CD4-positive, alpha-beta T cell treated with Interleukin-21 for 1 hour (primary cell): ENCODE data around the gene MTAP.

Experiments used
- DNase-seq: peaks from one replicate; pipeline ENCODE4 v3.0.0-alpha.2; 2020

MTAP gene

DNA sequence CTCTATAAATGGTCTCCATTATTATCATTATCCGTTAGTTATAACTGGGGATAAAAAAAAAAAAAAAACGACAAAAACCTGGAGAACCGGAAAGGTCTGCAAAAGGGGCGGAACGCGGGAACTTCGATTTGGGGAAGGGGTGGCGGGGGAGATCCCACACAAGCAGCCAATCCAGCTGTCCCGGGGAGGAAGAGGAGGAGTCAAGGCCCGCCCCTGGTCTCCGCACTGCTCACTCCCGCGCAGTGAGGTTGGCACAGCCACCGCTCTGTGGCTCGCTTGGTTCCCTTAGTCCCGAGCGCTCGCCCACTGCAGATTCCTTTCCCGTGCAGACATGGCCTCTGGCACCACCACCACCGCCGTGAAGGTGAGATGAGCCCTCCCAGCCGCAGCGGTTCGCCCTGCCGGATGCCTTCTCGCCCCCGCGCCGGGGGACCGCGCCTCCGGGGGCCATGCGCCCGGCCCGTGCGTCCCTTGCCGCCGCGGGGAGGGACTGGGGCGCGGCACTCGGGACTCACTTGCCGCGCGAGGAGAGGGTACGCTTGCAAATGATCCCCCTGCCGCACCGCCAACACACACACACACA is at the start of gene MTAP:
Gene MTAP, plus strand, starts transcription at position 219 of the 583 bp plus-strand sequence. Its CDS starts 113 bp downstream, at position 332.
- peak; percentile 69 for DNase-seq

DNA sequence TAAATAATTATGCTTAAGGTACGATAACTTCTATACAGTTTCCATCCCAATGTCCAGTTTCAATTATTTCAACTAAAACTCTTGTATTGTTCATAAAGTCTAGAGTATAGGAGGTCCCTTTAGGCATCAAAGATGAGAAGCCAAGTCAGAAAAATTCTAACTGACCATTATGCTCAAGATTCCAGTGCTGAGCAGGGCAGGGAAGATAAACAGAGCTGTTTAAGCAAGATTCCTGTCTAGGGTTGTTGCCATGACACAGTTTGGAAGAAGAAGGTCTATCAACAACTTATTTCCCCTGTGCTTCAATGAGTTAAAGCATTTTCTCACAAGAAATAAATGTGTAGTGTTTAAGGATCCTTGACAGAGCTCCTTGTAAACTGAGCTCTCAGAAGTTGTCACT is 48.9 kb upstream of the MTAP start:
- no peak for DNase-seq

DNA sequence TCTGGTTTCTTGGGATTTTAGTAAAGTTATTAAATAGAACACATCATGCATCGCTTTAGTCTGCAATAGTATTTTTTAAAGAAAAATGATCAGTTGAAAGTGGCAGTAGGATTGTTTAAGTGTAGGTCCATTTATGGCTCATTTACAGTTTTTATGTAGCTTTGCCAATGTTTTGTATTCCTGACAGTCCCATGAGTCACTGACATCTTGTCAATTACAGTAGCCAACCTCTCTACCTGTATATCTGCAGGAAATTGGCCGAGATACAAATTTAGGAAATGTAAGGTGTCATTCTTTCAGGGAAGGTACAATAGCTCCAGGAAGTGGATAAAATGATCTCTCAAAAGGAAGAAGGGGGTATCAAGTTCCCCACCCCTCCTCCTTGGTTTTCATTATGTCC is 47.7 kb upstream of the MTAP start:
- no peak for DNase-seq

DNA sequence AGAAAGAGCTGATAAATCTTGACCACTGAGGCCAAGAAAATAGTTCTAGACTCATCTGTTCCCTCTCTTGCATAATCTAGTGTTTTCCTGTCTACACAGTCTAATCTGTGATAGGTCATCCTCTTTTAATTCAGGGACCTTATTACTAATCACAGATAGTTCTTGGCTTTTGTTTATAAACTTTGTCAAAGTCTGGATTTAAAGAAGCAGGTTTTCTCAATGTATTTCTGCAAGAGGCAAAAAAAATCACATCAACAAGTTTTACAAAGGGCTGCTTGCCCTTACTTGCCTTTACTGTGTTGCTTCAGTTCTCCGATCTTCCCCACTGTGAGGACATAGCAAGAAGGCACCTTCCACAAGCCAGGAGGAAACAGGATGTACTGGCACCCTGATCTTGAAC is 43.9 kb upstream of the MTAP start:
- DNase-seq, result no peak

DNA sequence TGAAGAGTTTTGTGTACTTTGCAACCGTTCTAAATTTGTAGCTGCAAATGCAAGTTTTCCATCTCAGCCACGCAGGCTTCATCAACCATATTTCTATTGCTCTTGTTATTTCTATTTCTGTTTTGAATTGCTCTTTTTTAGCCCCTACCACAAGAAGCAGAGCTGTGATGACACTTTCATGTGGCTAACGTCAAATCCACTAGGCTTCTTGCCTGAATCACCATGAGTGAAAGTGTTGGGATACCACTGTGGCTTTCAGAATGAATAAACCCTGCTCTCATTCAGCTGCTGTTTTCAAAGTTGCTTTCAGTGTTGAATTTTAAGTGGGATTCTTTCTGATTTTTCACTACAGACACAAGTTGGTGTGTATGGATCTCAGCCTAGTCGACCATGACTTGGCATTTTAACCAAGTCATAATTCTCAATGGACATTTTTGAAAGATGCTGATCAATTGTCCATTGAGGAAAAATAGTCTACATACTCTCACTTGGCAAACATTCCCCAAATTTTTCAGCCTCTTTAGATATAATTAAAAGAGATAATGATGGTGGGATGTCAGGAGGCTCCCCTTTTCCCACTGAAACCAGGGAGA is 41.0 kb upstream of the MTAP start:
- no peak for DNase-seq

DNA sequence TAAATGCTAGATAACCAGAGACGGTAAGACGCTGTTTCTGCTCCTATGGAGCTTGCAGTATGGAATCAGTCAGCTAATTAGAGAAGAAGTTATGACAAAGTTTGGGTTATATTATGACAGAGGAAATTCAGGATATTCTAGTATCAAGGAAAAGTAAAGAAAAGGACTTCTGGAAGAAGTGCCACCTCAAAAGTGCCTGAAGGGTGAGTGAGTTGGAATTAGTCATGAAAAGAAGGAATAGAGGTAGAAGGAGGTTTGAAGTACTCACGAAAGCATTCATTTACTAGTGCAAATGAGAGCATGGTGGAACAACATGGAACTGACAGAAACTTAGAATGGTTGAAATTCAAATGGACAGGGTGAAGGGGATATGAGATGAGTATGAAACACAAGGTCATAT is 40.4 kb upstream of the MTAP start:
- no peak for DNase-seq

DNA sequence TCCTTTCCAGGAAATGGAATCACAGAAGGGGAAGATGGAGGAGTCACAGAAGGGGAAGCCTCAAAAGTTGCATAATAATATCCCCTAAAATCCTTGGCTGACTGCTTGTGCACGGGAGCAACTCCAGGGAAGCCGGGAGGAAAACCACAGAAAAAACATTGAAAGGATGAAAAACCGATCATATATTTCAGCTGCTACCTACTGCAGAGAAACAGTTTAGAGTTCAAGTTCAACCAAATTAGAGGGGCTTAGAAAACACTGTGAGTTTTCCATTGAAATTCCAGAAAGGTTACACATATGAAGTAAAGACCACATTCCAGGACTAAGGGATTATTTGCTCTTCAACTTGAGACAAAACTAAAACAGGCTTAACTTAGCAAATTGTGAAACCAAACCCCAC is 37.6 kb upstream of the MTAP start:
- DNase-seq, result no peak

DNA sequence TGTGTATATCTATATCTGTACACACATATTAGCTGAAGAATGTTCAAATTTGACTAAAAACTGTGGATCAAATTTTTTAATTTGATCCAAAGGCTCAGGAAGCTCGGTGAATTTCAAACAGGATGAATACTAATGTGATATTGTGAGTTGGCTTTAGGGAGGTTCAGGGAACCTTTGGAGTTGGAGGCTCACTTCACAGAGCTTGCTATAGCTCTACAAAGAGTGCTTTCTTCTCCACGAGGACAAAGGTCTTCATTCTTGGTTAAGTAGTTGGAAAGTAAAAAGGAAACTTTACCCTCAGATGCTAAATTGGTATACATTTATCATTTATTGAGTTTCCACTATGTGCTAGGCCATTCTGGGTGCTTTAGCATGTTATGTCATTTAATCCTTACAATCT is 36.3 kb upstream of the MTAP start:
- no peak for DNase-seq

DNA sequence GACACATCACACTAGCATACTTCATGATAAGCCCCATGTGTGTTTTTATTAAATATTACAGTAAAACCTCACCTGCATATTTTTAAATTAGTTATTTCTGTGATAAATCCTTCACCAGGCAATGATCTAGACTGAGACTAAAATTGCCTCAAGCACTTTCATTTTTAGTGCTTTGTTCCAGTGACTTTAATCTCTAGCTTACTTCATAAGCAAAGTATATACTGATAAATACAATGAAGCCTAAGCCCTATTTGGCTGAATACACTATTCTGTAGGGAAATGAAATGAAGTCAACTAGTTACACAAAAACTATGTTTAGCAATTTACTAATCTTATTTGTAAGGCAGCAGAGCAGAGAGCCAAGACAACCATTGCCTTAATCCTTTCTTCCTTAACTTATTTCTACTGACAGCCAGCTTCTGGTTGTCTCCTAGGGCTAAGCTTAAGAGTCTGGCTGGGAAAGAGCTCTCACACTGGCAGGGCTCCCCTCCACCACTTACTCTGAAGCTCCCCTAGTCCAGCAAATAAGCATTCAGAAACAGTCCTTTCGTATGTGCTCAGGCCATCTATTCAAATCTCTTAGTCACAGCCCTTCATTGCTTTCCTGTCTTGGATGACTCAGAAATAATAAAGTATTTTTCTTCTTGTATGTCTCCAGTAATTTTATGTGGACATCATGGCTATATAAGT is 31.4 kb upstream of the MTAP start:
- DNase-seq, result no peak

DNA sequence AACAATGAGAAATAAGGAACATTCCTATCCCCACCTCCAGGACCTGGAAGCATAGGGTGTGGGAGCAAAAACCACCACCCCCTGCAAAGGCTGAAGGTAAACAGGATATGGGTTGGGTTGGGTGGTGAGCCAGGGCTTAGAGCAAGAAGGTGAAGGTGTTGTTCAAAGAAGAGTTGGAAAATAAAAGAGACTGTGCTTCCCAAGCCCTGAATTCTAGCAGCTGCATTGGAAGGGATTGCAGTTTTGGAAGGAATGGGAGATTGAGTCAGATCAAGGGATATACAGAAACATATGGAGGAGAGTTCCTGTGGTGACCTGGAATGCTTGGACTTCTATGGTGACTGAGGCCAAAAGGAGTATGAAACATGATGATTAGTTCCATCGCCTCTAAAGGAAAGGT is 24.7 kb upstream of the MTAP start:
- peak; percentile 14 for DNase-seq

DNA sequence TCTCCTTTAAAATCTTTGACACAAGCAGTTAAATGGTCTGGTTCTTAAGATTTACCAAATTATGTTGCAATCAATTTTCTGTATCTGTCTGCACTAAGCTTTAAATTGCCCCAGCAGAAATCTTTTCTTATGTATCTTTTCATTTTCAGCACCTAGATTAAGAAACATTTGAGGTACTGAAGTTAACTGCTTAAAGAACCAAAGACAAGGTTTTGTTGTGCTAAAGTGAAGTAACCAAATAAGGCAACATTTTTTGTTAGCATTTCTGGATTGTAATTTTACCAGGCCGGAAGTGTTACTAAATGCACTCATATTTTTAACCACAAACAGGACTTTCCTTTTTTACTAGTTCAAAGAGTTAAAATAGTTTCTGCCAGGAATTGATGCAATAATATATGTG is 24.1 kb upstream of the MTAP start:
- DNase-seq, result peak; percentile 16

DNA sequence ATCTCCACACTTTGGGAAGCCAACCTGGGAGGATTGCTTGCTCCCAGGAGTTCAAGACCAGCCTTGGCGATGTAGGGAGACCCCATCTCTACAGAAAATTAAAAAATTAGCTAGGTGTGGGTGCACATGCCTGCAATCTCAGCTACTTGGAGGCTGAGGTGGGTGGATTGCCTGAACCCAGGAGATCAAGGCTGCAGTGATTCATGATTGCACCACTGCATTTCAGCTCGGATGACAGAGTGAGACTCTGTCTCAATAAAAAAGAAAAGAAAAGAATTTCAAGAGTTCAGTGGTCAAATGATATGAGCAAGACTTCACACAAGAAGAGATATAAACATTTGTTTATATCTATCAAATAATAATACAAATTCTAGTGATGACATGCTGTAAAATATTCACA is 23.0 kb upstream of the MTAP start:
- no peak for DNase-seq

DNA sequence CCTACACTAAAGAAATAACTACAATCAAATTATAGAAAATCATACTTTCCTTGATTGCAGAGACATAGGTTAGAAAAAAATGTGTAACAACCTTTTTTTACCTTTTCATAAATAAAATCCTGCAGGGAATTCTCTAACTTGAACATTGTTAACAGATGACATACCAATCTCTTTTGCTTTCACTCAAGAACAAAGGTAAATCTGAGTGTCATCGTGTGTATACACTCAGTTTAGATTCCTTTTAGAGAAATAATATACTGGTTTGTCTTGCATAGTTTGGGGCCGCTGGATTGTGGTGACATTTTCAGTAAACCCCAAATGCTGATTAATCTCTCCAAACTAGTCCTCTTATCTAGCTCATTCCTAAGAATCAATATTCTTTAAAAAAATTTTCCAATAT is 20.8 kb upstream of the MTAP start:
- DNase-seq, result no peak

DNA sequence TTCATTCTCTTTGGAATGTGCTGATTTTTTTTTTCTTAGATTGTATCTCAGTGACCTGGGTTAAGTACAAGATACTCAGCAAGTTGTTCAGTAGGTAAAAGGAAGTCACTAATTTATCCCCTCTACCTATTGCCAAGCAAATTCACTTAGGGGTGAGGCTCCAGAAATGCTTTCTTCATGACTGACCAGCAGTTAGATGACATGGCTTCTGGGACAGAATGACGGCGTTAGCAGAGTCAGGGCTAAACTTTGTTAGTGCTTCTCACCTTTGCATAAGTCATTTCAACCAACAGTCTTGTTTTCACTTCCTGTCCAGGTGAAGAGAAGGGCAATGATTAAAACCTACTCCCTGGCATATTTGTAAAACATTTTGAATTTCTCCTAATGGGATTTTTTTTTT is 20.2 kb upstream of the MTAP start:
- DNase-seq, result no peak

DNA sequence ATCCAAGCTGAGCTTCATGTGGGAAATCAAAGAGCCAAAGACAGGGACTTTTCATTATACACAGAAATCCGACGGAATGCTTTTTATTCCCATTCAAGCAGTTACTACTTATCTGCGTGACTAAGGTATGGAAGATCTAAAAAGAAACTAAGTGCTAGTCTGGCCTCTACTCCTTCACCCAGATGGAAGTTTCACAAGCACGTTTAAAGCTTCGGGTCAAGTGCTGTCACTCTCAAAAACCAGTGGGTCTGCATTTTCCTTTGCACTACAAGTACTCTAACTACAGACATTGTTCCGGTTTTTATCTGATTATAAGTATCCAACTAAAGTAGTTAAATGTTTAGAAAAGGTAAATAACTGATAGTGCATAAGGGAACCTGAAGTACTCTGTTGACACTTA is 13.7 kb upstream of the MTAP start:
- DNase-seq, result no peak

DNA sequence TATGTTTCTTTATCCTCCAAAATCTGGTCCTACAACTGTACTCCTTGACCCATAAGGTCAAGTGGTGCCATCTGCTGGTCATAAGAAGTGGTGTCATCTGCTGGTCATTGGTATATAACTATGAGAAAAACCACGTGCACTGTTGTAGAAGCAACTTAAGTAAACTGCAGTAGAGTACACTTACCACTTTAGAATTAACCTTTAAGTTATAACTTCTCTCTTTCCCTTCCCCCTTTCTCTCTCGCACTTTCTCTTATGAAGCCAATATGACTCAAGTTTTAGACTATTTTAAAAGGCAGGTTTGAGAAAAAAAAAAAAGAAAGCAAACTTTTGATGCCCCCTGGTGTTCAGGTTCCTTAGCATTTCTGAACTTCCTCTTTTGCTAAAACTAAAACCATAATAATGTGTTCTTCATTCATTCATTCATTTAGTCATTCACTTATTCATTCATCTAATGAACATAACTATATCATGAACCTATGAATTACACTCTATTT is 12.8 kb upstream of the MTAP start:
- peak; percentile 82 for DNase-seq

DNA sequence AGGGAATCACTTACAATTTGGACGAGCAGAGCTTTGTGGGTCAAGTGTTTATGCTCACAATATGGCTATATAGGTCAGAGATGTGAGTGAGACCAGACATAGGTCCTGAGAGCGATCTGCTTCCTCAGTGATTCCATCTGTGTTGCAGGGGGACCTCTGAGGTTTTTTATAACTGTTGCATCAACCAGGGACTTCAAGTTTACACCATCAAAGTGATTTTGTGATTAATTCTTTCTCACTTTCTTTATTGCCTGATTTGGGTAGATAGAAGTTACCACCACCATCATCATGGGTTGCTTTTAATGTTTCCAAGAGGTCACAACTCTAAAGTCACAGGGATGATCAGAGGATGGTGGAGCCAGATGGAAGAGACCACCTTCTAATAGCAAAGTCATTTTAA is 7.0 kb upstream of the MTAP start:
- no peak for DNase-seq

DNA sequence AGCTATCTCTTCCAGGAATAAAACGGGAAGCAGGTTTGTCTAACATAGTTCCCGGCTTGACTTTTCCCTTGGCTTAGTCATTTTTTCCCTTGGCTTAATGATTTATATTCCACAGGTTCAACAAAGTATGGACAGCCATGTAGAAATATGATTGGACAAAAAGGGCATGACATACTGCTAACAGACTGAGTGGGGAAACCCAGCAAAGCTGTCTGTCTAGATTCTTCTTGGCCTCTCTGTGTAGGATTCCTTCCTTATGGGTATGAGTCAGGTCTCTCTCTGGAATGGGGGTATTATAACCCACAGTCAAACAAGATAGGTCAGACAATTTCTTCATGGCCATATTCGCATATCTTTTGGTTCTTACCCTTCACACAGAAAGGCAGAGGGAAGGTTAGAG is 5.7 kb upstream of the MTAP start:
- no peak for DNase-seq

DNA sequence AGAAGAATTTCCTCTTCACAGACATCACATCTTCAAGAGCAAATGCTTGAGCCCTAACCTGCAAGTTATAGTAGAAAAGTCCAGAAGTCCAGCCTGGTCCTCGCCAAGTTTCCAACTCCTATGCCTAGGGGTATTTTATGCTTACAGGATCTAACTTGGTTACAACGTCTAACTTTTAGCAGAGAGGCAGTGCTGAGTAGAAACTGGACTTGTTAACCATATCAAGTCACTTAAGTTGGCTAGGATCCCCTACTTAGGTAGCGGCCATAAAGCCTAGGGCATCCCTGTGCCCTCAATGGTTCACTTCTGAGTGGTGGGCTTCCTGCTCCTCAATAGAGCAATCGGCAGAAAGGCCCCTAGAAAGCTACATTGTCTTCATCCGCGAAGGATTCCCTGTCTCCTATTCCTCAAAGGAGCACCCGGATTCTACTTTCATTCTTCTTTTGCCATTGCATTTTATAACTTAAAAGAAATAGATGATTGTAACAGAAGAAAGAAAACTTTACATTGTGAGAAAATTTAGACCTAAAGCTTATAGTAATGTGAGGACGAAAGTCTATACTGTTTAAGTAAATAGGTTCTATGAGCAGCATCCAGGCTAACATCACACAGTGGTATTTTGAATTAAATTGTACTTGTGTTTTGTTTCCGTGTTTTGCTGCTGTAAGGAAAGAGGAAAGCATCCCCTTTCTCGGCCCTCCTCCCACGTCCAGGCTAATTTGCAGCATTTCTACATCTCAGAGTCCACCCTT is 1.3 kb upstream of the MTAP start:
- no peak for DNase-seq

DNA sequence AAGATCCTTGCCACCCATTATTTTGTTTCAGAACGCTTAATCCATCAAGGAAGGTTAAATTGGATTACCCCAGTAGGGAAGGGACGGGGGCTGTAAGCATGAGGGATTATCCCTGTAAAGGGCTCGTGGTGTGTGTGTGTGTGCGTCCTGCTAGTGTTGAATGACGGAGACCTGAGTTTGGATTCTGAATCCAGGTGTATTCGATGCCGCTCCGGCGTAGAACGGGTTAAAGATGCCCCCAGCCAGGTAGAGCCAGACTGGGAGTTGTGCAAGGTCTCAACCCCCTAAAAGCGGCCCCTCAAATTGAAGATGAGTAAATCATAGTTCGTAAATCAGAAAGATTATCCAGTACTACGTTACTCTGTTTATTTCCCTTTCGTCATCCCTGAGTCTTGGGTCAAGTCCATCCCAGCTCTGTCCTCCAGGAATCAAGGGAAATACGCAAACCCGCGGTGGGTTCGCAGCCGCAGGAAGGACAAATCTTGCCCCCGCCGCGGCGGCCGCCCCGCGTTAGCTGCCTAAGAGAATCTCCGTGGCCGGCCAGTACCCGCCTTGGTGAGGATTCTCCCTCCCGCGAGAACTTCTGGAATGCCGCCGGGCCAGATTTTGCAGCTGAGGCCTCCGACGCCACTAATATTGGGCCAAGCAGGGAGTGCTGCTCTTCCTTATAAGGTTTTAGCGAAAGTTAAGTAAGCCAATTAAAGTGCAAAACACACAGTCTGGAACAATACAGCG is 586 bp upstream of the MTAP start:
- no peak for DNase-seq

DNA sequence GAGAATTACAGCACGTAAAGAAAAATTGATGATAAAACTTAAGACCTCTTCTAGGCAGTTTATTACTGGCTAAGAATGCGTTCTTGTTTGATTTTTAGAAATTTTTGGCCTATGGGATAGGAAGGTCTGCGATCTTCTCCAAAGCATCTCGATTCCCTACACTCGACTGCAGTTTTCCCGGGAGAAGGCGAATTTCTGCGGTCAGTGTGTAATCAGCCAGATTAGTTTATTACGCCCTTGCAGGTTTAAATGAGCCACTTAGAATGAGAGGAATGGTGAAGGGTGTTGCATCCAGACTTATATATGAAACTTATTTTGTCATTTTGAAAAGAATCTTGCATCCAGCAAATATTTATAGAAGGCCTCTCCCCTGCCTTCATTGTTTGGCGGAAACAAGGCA is 1.2 kb downstream of the MTAP start:
- DNase-seq, result no peak

DNA sequence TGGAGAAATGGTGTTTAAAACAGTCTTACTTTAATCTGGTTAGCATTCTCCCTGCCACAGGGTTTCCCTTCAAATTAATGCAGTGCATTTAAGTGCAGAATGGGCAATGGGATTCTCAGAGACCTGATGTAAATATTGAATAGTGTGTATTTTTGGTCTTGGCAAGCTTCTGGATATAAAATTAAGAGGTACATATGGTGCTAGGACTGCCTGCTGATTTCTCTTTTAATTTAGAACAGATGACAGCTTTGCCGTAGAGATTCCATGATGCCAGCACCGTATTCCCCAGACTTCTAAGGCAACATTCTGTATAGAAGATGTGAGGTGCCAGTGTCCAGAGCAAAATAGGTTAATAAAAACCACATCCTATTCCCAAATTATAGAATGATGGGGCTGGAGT is 1.9 kb downstream of the MTAP start:
- no peak for DNase-seq

DNA sequence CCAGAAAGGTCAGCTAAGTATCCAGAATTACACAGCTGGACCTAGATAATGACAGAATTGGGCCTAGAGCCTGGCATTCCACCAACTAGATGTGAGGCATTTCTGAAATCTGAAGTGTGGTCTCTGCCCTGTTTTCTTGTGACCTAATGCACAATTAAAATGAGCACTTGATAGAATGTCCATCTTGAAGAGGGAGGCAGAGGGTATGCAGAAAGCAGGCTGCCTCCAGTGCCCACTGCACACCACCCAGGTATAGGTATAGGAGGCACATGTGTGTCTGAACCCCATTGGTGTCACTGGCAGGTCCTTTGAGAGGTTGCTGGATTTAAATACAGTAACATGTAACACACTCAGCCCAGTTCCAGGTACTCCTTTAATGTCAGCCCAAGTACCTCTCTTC is 2.4 kb downstream of the MTAP start:
- no peak for DNase-seq
